ENCODE results near the gene SLC9A8.

The SLC9A8 gene

GRCh38 chr20:49811825-49812506 lies 662 bp upstream of the SLC9A8 start:
- in situ Hi-C loops (cut with MboI; ENCODE audit: low sequenced_read_pairs), result no loop called here

GRCh38 chr20:49813305-49813974 lies 812 bp downstream of the SLC9A8 start:
- in situ Hi-C loops (cut with MboI; ENCODE audit: low sequenced_read_pairs), result no loop called here

GRCh38 chr20:49814057-49814694 lies 1.5 kb downstream of the SLC9A8 start:
- in situ Hi-C loops (cut with MboI; ENCODE audit: low sequenced_read_pairs), result no loop called here

- in situ Hi-C loops (cut with MboI; ENCODE audit: low sequenced_read_pairs), result no loop called here
Observed at GRCh38 chr20:49818816-49819215, 6.2 kb downstream of the SLC9A8 start.

GRCh38 chr20:49819702-49820101 lies 7.1 kb downstream of the SLC9A8 start:
- in situ Hi-C loops (cut with MboI; ENCODE audit: low sequenced_read_pairs), result no loop called here

GRCh38 chr20:49821381-49821780 lies 8.8 kb downstream of the SLC9A8 start:
- in situ Hi-C loops (cut with MboI; ENCODE audit: low sequenced_read_pairs), result no loop called here

- in situ Hi-C loops (cut with MboI; ENCODE audit: low sequenced_read_pairs), result no loop called here
Observed at GRCh38 chr20:49821870-49822331, 9.3 kb downstream of the SLC9A8 start.

- in situ Hi-C loops (cut with MboI; ENCODE audit: low sequenced_read_pairs), result no loop called here
Observed at GRCh38 chr20:49823152-49823847, 10.7 kb downstream of the SLC9A8 start.

- in situ Hi-C loops (cut with MboI; ENCODE audit: low sequenced_read_pairs), result no loop called here
Observed at GRCh38 chr20:49824206-49824605, 11.6 kb downstream of the SLC9A8 start.

- in situ Hi-C loops (cut with MboI; ENCODE audit: low sequenced_read_pairs), result no loop called here
Observed at GRCh38 chr20:49825521-49826033, 12.9 kb downstream of the SLC9A8 start.

GRCh38 chr20:49831022-49831769 lies 18.6 kb downstream of the SLC9A8 start:
- in situ Hi-C loops (cut with MboI; ENCODE audit: low sequenced_read_pairs), result no loop called here

- in situ Hi-C loops (cut with MboI; ENCODE audit: low sequenced_read_pairs), result no loop called here
Observed at GRCh38 chr20:49831770-49832631, 19.4 kb downstream of the SLC9A8 start.

GRCh38 chr20:49832632-49833327 lies 20.2 kb downstream of the SLC9A8 start:
- in situ Hi-C loops (cut with MboI; ENCODE audit: low sequenced_read_pairs), result no loop called here

- in situ Hi-C loops (cut with MboI; ENCODE audit: low sequenced_read_pairs), result no loop called here
Observed at GRCh38 chr20:49833483-49833882, 20.9 kb downstream of the SLC9A8 start.

- in situ Hi-C loops (cut with MboI; ENCODE audit: low sequenced_read_pairs), result no loop called here
Observed at GRCh38 chr20:49835031-49835430, 22.4 kb downstream of the SLC9A8 start.

GRCh38 chr20:49838546-49838945 lies 25.9 kb downstream of the SLC9A8 start:
- in situ Hi-C loops (cut with MboI; ENCODE audit: low sequenced_read_pairs), result no loop called here

GRCh38 chr20:49843139-49843538 lies 30.5 kb downstream of the SLC9A8 start:
- in situ Hi-C loops (cut with MboI; ENCODE audit: low sequenced_read_pairs), result no loop called here

GRCh38 chr20:49843770-49844380 lies 31.2 kb downstream of the SLC9A8 start:
- in situ Hi-C loops (cut with MboI; ENCODE audit: low sequenced_read_pairs), result no loop called here

GRCh38 chr20:49845060-49845459 lies 32.4 kb downstream of the SLC9A8 start:
- in situ Hi-C loops (cut with MboI; ENCODE audit: low sequenced_read_pairs), result no loop called here
